ENCODE measurements around the gene PREB. TPM values are rescaled to one million over a fixed set of nuclear protein-coding genes. Genes with fewer than 3 reads are reported as not detected.

Gene PREB
- total and polyA plus RNA-seq, 2 donors (not counting 3 experiments of a cell fraction or from before 2014, with no cell fraction given), result 47.2 to 73.3 TPM

DNA sequence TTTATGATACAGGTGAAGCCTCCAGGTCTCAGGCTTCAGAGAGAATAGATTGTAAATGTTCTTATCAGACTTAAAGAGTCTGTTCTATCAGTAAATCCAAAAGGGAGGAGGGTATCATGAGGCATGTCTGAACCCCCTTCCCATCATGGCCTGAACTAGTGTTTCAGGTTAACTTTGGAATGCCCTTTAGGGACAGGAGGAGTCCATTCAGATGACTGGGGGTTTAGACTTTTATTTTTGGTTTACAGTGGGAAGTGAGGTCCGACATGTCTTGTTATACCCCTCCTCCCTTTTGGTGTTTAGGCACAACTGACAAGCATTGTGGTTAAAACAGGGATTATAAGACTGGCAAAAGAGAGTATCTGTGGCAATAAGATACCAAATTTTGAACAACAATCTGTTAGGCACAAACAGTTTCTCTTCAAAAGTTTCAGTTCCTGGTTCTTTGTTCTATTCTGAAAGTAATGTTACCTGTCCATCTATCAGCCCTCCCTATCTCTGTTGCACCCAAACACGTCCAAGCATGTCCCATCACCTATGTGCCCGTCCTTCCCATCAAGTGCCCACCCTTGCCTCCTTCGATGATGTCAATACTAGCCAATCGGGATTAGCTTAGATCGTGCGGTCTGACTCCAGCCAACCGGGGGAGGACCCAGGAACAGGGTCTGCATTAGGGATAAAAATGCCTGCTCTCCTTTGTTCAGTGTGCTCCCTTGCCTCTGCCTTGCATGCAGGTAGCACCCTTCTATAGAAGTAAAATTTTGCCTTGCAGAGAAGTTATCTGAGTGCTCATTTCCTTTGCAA, 30.7 kb upstream of the PREB start:
- POLR2A ChIA-PET, result no interaction called here
- Histone ChIP-seq H3K9me3 (replicated peaks; ENCODE audit: control insufficient read depth, insufficient read depth, low read length) (no peaks in the 10 kb centered on the region), H4K20me1 (replicated peaks; ENCODE audit: control insufficient read depth, extremely low read depth, insufficient read depth, low read length) (no peaks in the 10 kb centered on the region), H3K9ac (replicated peaks; ENCODE audit: extremely low read depth, insufficient read depth, low read length) (no peak overlapping the region), H3K9me1 (replicated peaks; ENCODE audit: control insufficient read depth, extremely low read depth, insufficient read depth, low read length) (no peaks in the 10 kb centered on the region), H3K4me1 (ENCODE audit: control insufficient read depth, extremely low read depth, insufficient read depth, low read length) (no peaks in the 10 kb centered on the region), H3K79me2 (ENCODE audit: control insufficient read depth, insufficient read depth, low read length) (no peaks in the 10 kb centered on the region), H3K4me3 (replicated peaks in 1 of 3; ENCODE audit: insufficient read depth in 1 of 3, low read depth in 1 of 3, low read length in 3 of 3) (no peak overlapping the region), H3K36me3 (ENCODE audit: control insufficient read depth in 2 of 2, extremely low read depth in 1 of 2, insufficient read depth in 2 of 2, low read length in 2 of 2) (no peaks in the 10 kb centered on the region), H2AFZ (ENCODE audit: low read depth, low read length) (no peak overlapping the region), H3K27ac (ENCODE audit: insufficient read depth, low read depth, low read length) (no peak overlapping the region), H3K27me3 (ENCODE audit: control insufficient read depth in 2 of 2, insufficient read depth in 2 of 2, low read length in 2 of 2) (peaks cover 3% of the 10 kb centered on the region in 2 experiments), H3K4me2 (ENCODE audit: insufficient read depth, low read length) (no peak overlapping the region)
- intact Hi-C loops (cut with micrococcal nuclease) (no loop called here), dilution Hi-C loops (cut with MboI; ENCODE audit: extremely low pct_ligation_motif_present, low sequenced_read_pairs) (no loop called here)
- FAIRE-seq (no peak), DNase-seq (ENCODE audit: low read depth, low spot score) (no peak)
- no peak for TF ChIP-seq GATA2 (IDR thresholded peaks at IDR 0.05; ENCODE audit: insufficient read depth, insufficient read length, low read depth, low read length)
- no peak for TF ChIP-seq EZH2 (IDR thresholded peaks at IDR 0.05; ENCODE audit: borderline replicate concordance, low read depth, low read length, severe bottlenecking)
- TF ChIP-seq POLR2AphosphoS5 (IDR thresholded peaks at IDR 0.05; ENCODE audit: insufficient read depth, low read depth, low read length), result no peak
- TF ChIP-seq, protein P1, sequence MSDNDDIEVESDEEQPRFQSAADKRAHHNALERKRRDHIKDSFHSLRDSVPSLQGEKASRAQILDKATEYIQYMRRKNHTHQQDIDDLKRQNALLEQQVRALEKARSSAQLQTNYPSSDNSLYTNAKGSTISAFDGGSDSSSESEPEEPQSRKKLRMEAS (IDR thresholded peaks at IDR 0.05; ENCODE audit: insufficient read depth, insufficient read length), result no peak
- TF ChIP-seq, protein P2, sequence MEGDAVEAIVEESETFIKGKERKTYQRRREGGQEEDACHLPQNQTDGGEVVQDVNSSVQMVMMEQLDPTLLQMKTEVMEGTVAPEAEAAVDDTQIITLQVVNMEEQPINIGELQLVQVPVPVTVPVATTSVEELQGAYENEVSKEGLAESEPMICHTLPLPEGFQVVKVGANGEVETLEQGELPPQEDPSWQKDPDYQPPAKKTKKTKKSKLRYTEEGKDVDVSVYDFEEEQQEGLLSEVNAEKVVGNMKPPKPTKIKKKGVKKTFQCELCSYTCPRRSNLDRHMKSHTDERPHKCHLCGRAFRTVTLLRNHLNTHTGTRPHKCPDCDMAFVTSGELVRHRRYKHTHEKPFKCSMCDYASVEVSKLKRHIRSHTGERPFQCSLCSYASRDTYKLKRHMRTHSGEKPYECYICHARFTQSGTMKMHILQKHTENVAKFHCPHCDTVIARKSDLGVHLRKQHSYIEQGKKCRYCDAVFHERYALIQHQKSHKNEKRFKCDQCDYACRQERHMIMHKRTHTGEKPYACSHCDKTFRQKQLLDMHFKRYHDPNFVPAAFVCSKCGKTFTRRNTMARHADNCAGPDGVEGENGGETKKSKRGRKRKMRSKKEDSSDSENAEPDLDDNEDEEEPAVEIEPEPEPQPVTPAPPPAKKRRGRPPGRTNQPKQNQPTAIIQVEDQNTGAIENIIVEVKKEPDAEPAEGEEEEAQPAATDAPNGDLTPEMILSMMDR (IDR thresholded peaks at IDR 0.05; ENCODE audit: extremely low read depth in 1 of 2, insufficient read depth in 1 of 2, low read depth in 1 of 2, low read length in 2 of 2), result no peak
- no peak for TF ChIP-seq MYC (IDR thresholded peaks at IDR 0.05; ENCODE audit: low read depth, low read length)
- TF ChIP-seq POLR2A (IDR thresholded peaks at IDR 0.05; ENCODE audit: low read depth, low read length), result no peak
- no peak for TF ChIP-seq JUN (IDR thresholded peaks at IDR 0.05; ENCODE audit: borderline replicate concordance, insufficient read depth, insufficient read length, low read depth)
- no peak for TF ChIP-seq FOS (IDR thresholded peaks at IDR 0.05; ENCODE audit: borderline replicate concordance, insufficient read depth, low read length)
- CTCF ChIA-PET, result interaction anchor here (0.9 to 3.4 kb wide), 4 partner anchors 10 to 32 kb away, joined by 3 to 14 read pairs (median 4); no protein-coding TSS in a partner anchor
- BruUV-seq (replicated peaks), result no TSS peak
